HepG2 (cell line): ENCODE data around the gene GNG7. TPM values are rescaled to one million over a fixed set of nuclear protein-coding genes. Genes with fewer than 3 reads are reported as not detected.

Experiments used
- ATAC-seq: fragments of 200-7000 bp; cut with Tn5 transposase; 3 replicates; pipeline ENCODE4 v1.9.1; 2020; ENCODE audit warnings: mild to moderate bottlenecking, moderate library complexity
- BruUV-seq: library from RNA; stranded (reverse); fragments of 400-500 nt; replicated peaks from 2 replicates; lab custom pipeline; 2021; lab: Mats Ljungman, UMichigan
- CTCF ChIA-PET: fragments of 300-600 bp; formaldehyde crosslinking; extraction: SDS; loops from one replicate; lab custom pipeline; 2021; ENCODE audit warnings: low total read pairs, inconsistent platforms, low intra/inter-chr PET ratio; lab: Yijun Ruan, JAX
- POLR2A ChIA-PET: fragments of 350-600 bp; sonication (Branson Sonifier 250); formaldehyde crosslinking; loops from one replicate; lab custom pipeline; 2020; ENCODE audit warnings: antibody characterized with exemption, inconsistent platforms; lab: Yijun Ruan, JAX
- DNase-seq: peaks from one replicate; pipeline ENCODE4 v3.0.0-alpha.2; 2015; ENCODE audit warnings: low spot score
- FAIRE-seq: peaks from 3 replicates; lab custom pipeline; 2011; peaks lifted over from hg19 to GRCh38; lab: Jason Lieb, UNC
- H2AFZ ChIP-seq: one replicate; pipeline ENCODE4 v1.6.1; 2011; ENCODE audit warnings: low read length, inconsistent platforms
- H3K27ac ChIP-seq: fragments of 300-600 bp; 3 replicates; pipeline ENCODE4 v1.8.0; 2011; ENCODE audit warnings: mixed run types, mild to moderate bottlenecking, mixed read lengths, low read length, inconsistent platforms; ENCODE audit not compliant: insufficient read depth; ENCODE audit errors: extremely low read length
- H3K27me3 ChIP-seq, 2 experiments: fragments of 200-600 bp in 1 of 2; 2 replicates in 1 of 2; 3 replicates in 1 of 2; pipeline versions ENCODE4 v1.6.0 to v1.8.0; 2011; ENCODE audit warnings: low read length in 2 of 2, mild to moderate bottlenecking in 2 of 2, moderate library complexity in 2 of 2, inconsistent platforms in 1 of 2; ENCODE audit not compliant: insufficient read depth in 2 of 2, control insufficient read depth in 1 of 2
- H3K36me3 ChIP-seq, 2 experiments: fragments of 200-600 bp in 1 of 2; replicated peaks in 1 of 2; 2 replicates in 1 of 2; 3 replicates in 1 of 2; pipeline versions ENCODE4 v1.5.1 to v1.8.0; 2011; ENCODE audit warnings: low read length in 2 of 2, inconsistent platforms in 1 of 2; ENCODE audit not compliant: insufficient read depth in 2 of 2, control insufficient read depth in 1 of 2
- H3K4me1 ChIP-seq: 2 replicates; pipeline ENCODE4 v1.5.1; 2012; ENCODE audit warnings: low read length, inconsistent platforms; ENCODE audit not compliant: insufficient read depth
- H3K4me2 ChIP-seq: 2 replicates; pipeline ENCODE4 v1.6.0; 2011; ENCODE audit warnings: low read depth, low read length, inconsistent platforms
- H3K4me3 ChIP-seq, 3 experiments: fragments of 200-600 bp in 1 of 3; sonication (generic), shearing (Covaris generic) in 1 of 3; replicated peaks in 1 of 3; 2 replicates each; pipeline ENCODE4 v1.5.1; 2011 to 2016; ENCODE audit warnings: low read length in 3 of 3, inconsistent platforms in 2 of 3, low read depth in 2 of 3, mild to moderate bottlenecking in 2 of 3, control low read depth in 1 of 3, mixed read lengths in 1 of 3; ENCODE audit not compliant: insufficient read depth in 1 of 3
- H3K79me2 ChIP-seq: one replicate; pipeline ENCODE4 v1.6.1; 2011; ENCODE audit warnings: low read length, inconsistent platforms; ENCODE audit not compliant: insufficient read depth
- H3K9ac ChIP-seq: 2 replicates; pipeline ENCODE4 v1.6.0; 2011; ENCODE audit warnings: mild to moderate bottlenecking, low read depth, low read length, inconsistent platforms; ENCODE audit not compliant: insufficient read depth
- H3K9me3 ChIP-seq: 2 replicates; pipeline ENCODE4 v1.5.1; 2012; ENCODE audit warnings: mild to moderate bottlenecking, low read length
- H4K20me1 ChIP-seq: 2 replicates; pipeline ENCODE4 v1.6.0; 2011; ENCODE audit warnings: inconsistent platforms, mild to moderate bottlenecking, low read length, moderate library complexity; ENCODE audit not compliant: insufficient read depth
- CC2D1A ChIP-seq: sonication (generic); formaldehyde crosslinking; IDR thresholded peaks from 2 replicates; pipeline ENCODE4 v1.8.1; 2023; ENCODE audit warnings: mild to moderate bottlenecking, missing genetic modification reagents
- CHD2 ChIP-seq: IDR thresholded peaks from 2 replicates; pipeline ENCODE4 v1.6.1; 2011; ENCODE audit warnings: low read depth, low read length, improper control_type of control experiment
- GATAD1 ChIP-seq: IDR thresholded peaks from 2 replicates; pipeline ENCODE4 v1.6.1; 2016; ENCODE audit warnings: missing genetic modification reagents, missing compliant biosample characterization
- HNRNPK ChIP-seq: fragments of 200-400 bp; formaldehyde crosslinking; IDR thresholded peaks from 2 replicates; pipeline ENCODE4 v1.6.1; 2018; ENCODE audit warnings: low read length, low read depth, moderate library complexity, mild to moderate bottlenecking; ENCODE audit not compliant: poor library complexity, severe bottlenecking
- HOXA7 ChIP-seq: sonication (generic); formaldehyde crosslinking; IDR thresholded peaks from 2 replicates; pipeline ENCODE4 v1.8.1; 2022; ENCODE audit warnings: mild to moderate bottlenecking, missing genetic modification reagents, moderate library complexity
- KLF16 ChIP-seq, 2 experiments: sonication (generic) in 1 of 2; formaldehyde crosslinking in 1 of 2; IDR thresholded peaks; 2 replicates each; pipeline versions ENCODE4 v1.6.1 to v1.8.0; 2016 to 2023; ENCODE audit warnings: missing genetic modification reagents in 2 of 2, missing compliant biosample characterization in 1 of 2
- NR2C2 ChIP-seq: sonication (generic); formaldehyde crosslinking; IDR thresholded peaks from 2 replicates; pipeline ENCODE4 v1.4.0; 2020; ENCODE audit warnings: missing genetic modification reagents, mild to moderate bottlenecking, moderate library complexity, borderline replicate concordance
- NR2F2 ChIP-seq: IDR thresholded peaks from 2 replicates; pipeline ENCODE4 v1.6.1; 2012; ENCODE audit warnings: low read depth, inconsistent platforms, borderline replicate concordance
- PCBP1 ChIP-seq: fragments of 200-400 bp; formaldehyde crosslinking; IDR thresholded peaks from 2 replicates; pipeline ENCODE4 v1.6.1; 2017; ENCODE audit warnings: mild to moderate bottlenecking, low read depth, low read length, borderline replicate concordance
- PCBP2 ChIP-seq: fragments of 200-400 bp; formaldehyde crosslinking; optimal IDR thresholded peaks from 2 replicates; pipeline ENCODE3; 2018; ENCODE audit warnings: low read length, low read depth; ENCODE audit not compliant: poor library complexity, severe bottlenecking
- PLRG1 ChIP-seq: fragments of 450-650 bp; conservative IDR thresholded peaks from 2 replicates; pipeline ENCODE4 v1.6.1; 2016
- ZNF317 ChIP-seq: sonication (generic); formaldehyde crosslinking; IDR thresholded peaks from 2 replicates; pipeline ENCODE4 v1.5.0; 2020; ENCODE audit warnings: mild to moderate bottlenecking, missing genetic modification reagents
- ZNF644 ChIP-seq: IDR thresholded peaks from 2 replicates; pipeline ENCODE4 v1.6.1; 2016; ENCODE audit warnings: low read depth
- ZNF749 ChIP-seq: sonication (generic); formaldehyde crosslinking; IDR thresholded peaks from 2 replicates; pipeline ENCODE4 v1.8.0; 2022; ENCODE audit warnings: mild to moderate bottlenecking, missing genetic modification reagents, moderate library complexity, borderline replicate concordance
- WGBS: methylation state at CpG from one replicate; pipeline ENCODE4 v1.1.6; 2017; ENCODE audit warnings: low lambda C conversion rate; 5-methylcytosine and 5-hydroxymethylcytosine counted together
- in situ Hi-C: cut with HindIII; loops from 2 replicates; pipeline ENCODE4 v1.10.0; 2017; ENCODE audit warnings: low pct_unique_long_range_greater_than_20kb; ENCODE audit not compliant: extremely low pct_ligation_motif_present
- intact Hi-C: fragments of 100-400 bp; cut with micrococcal nuclease; formaldehyde crosslinking; loops from one replicate; pipeline ENCODE4 v1.10.0; 2022; ENCODE audit not compliant: unreplicated experiment
- polyA plus RNA-seq, 8 experiments: library from polyadenylated mRNA; depleted of rRNA in 3 of 8; stranded (reverse) in 7 of 8; unstranded in 1 of 8; fragments of >200 nt; fragmentation: Illumina TruSeq in 4 of 8; extraction: Trizol in 4 of 8; gene quantifications; 2 replicates each; pipeline versions ENCODE4 v1.2.1 to v1.2.3, GENCODE V29; 2011 to 2016; ENCODE audit warnings: low read depth in 4 of 8, missing spikeins in 1 of 8, mixed read lengths in 1 of 8; ENCODE audit not compliant: insufficient read depth in 1 of 8
- total RNA-seq, 5 experiments: library from RNA; depleted of rRNA; stranded (reverse); fragments of >200 nt; fragmentation: Illumina TruSeq; extraction: Trizol; gene quantifications; 2 replicates each; pipeline ENCODE4 v1.2.3, GENCODE V29; 2016; ENCODE audit warnings: low read depth in 1 of 5
- TF ChIP-seq, protein P1 (sequence below): sonication (generic); formaldehyde crosslinking; IDR thresholded peaks from 2 replicates; pipeline ENCODE4 v1.4.0; 2020; ENCODE audit warnings: missing genetic modification reagents
- TF ChIP-seq, protein P2 (sequence below): sonication (generic); formaldehyde crosslinking; IDR thresholded peaks from 2 replicates; pipeline ENCODE4 v1.9.0; 2021; ENCODE audit warnings: missing genetic modification reagents, borderline replicate concordance
- TF ChIP-seq, protein P3 (sequence below): sonication (generic); formaldehyde crosslinking; IDR thresholded peaks from 2 replicates; pipeline ENCODE4 v1.4.0; 2020; ENCODE audit warnings: mild to moderate bottlenecking, missing genetic modification reagents

Gene GNG7
- total and polyA plus RNA-seq, 2 of the 13 experiments (the other 11 are each of a cell fraction or from before 2014, with no cell fraction given): 1.4 to 3.3 TPM

DNA sequence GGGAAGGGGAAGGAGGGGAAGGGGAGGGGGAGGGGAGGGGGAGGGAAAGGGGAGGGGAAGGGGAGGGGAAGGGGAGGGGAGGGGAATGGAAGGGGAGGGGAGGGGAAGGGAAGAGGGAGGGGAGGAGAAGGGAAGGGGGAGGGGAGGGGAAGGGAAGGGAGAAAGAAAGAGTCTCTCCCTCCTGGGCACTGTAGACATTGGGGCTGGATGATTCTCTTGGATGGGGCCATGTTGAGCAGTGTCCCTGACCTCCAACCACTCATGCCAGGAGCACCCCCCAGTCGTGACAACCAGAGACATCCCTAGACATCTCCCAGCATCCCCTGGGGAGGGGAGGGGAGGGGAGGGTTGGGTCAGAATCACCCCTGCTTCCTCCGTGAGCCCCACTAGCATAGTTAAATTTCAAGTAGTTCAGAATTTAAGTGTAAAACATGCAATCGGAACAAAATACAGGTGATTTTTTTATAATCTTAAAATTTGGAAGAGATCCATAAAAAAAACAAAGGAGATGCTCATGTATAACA, 64.0 kb downstream of the GNG7 start:
- Histone ChIP-seq H3K4me1 (peaks cover 82% of the 10 kb centered on the region), H3K36me3 (no peaks in the 10 kb centered on the region), H3K4me2 (peak overlapping the region; percentile 57), H3K79me2 (no peaks in the 10 kb centered on the region), H3K9me3 (no peaks in the 10 kb centered on the region), H4K20me1 (0 out of 2 replicates have a peak, but pooled peaks cover 2% of the 10 kb centered on the region), H3K27me3 (no peaks in the 10 kb centered on the region; a peak in 1 of 5 replicates), H2AFZ (no peak overlapping the region), H3K9ac (no peak overlapping the region), H3K4me3 (no peak overlapping the region), H3K27ac (no peak overlapping the region)
- ATAC-seq (no peak), DNase-seq (no peak), FAIRE-seq (no peak)
- ChIA-PET POLR2A (interaction anchor here (1.9 kb wide), 1 partner anchor 162 kb away, joined by 7 read pairs; the partner anchor contains the start of gene GADD45B), CTCF (no interaction called here)
- 25% methylated on average over 3 of the region's 3 CpGs for WGBS
- in situ Hi-C loops: no loop called here
- BruUV-seq: no TSS peak
- intact Hi-C loops: no loop called here
- TF ChIP-seq ZNF317 (CRISPR knock-in tag): no peak
- TF ChIP-seq ZNF749 (CRISPR knock-in tag): no peak
- 0 out of 2 replicates have a peak, but pooled peaks have one; percentile 2 for TF ChIP-seq NR2F2
- peak; percentile 83 for TF ChIP-seq PCBP2
- TF ChIP-seq PLRG1: no peak
- no peak for TF ChIP-seq ZNF644 (CRISPR knock-in tag)
- TF ChIP-seq NR2C2 (CRISPR knock-in tag): no peak
- TF ChIP-seq, protein P1, sequence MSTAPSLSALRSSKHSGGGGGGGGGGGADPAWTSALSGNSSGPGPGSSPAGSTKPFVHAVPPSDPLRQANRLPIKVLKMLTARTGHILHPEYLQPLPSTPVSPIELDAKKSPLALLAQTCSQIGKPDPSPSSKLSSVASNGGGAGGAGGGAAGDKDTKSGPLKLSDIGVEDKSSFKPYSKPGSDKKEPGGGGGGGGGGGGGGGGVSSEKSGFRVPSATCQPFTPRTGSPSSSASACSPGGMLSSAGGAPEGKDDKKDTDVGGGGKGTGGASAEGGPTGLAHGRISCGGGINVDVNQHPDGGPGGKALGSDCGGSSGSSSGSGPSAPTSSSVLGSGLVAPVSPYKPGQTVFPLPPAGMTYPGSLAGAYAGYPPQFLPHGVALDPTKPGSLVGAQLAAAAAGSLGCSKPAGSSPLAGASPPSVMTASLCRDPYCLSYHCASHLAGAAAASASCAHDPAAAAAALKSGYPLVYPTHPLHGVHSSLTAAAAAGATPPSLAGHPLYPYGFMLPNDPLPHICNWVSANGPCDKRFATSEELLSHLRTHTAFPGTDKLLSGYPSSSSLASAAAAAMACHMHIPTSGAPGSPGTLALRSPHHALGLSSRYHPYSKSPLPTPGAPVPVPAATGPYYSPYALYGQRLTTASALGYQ: no peak
- TF ChIP-seq CHD2: no peak
- TF ChIP-seq GATAD1 (CRISPR knock-in tag): no peak
- TF ChIP-seq, protein P2, sequence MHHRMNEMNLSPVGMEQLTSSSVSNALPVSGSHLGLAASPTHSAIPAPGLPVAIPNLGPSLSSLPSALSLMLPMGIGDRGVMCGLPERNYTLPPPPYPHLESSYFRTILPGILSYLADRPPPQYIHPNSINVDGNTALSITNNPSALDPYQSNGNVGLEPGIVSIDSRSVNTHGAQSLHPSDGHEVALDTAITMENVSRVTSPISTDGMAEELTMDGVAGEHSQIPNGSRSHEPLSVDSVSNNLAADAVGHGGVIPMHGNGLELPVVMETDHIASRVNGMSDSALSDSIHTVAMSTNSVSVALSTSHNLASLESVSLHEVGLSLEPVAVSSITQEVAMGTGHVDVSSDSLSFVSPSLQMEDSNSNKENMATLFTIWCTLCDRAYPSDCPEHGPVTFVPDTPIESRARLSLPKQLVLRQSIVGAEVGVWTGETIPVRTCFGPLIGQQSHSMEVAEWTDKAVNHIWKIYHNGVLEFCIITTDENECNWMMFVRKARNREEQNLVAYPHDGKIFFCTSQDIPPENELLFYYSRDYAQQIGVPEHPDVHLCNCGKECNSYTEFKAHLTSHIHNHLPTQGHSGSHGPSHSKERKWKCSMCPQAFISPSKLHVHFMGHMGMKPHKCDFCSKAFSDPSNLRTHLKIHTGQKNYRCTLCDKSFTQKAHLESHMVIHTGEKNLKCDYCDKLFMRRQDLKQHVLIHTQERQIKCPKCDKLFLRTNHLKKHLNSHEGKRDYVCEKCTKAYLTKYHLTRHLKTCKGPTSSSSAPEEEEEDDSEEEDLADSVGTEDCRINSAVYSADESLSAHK: no peak
- TF ChIP-seq KLF16 (CRISPR knock-in tag; IDR thresholded peaks at IDR 0.05): no peak
- TF ChIP-seq HNRNPK: peak; percentile 91
- 0 out of 2 replicates have a peak, but pooled peaks have one; percentile 71 for TF ChIP-seq PCBP1
- TF ChIP-seq CC2D1A (CRISPR knock-in tag): no peak
- no peak for TF ChIP-seq HOXA7 (CRISPR knock-in tag)
- TF ChIP-seq, protein P3, sequence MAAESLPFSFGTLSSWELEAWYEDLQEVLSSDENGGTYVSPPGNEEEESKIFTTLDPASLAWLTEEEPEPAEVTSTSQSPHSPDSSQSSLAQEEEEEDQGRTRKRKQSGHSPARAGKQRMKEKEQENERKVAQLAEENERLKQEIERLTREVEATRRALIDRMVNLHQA (CRISPR knock-in tag): no peak
